ENCODE measurements around the gene KLHDC2.
"Not testable (repeated sequence)": the region's sequence is repeated elsewhere in the genome, so short reads cannot be mapped to it uniquely, and the experiment has no call there.

DNA sequence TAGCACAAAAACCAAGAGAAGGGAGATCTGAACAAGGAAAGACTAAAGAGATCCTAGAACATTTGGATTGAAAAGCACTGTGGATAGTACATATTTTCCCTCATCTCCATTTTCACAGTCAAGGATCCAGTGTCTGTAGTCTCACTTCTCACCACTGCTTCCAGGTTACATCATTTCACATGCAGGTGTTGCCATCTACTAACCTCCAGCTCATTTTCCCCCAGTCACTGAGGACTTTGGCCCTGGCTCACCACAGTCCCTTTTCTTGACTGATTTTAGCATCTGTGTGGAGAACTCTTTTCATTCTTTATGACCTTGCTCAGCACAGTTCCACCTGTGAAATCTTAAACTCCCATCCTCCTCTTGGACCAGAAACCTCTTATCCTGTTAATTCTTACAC lies 21.5 kb upstream of the KLHDC2 start:
- TF ChIP-seq, protein P1, sequence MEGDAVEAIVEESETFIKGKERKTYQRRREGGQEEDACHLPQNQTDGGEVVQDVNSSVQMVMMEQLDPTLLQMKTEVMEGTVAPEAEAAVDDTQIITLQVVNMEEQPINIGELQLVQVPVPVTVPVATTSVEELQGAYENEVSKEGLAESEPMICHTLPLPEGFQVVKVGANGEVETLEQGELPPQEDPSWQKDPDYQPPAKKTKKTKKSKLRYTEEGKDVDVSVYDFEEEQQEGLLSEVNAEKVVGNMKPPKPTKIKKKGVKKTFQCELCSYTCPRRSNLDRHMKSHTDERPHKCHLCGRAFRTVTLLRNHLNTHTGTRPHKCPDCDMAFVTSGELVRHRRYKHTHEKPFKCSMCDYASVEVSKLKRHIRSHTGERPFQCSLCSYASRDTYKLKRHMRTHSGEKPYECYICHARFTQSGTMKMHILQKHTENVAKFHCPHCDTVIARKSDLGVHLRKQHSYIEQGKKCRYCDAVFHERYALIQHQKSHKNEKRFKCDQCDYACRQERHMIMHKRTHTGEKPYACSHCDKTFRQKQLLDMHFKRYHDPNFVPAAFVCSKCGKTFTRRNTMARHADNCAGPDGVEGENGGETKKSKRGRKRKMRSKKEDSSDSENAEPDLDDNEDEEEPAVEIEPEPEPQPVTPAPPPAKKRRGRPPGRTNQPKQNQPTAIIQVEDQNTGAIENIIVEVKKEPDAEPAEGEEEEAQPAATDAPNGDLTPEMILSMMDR (IDR thresholded peaks at IDR 0.05): not testable (repeated sequence)
- not testable (repeated sequence) for TF ChIP-seq POLR2A, EP300, POLR2AphosphoS5 (IDR thresholded peaks at IDR 0.05)

All from sigmoid colon (tissue), 4 donors.